ENCODE results near the gene TMEM18.

Gene TMEM18

DNA sequence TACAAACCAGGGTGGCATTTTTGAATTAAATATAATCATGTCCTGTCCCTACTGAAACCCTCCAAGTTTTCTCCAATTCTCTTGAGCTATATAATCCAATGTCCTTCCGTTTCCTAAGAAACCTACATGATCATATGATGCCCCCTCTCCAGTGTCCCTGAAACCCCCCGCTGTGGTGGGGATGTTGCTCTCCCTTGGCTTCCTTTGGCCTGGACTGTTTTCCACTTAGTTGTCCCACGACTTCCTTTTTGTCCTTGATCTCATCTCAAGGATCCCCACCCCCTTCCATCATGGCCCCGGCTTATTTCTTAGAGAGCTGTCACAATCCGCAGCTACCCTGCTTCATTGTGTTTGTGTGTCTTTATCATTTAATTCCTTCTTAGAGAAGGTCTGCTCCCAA is 43.8 kb downstream of the TMEM18 start:
- no peak for DNase-seq

- DNase-seq = no peak
These were observed 44.7 kb downstream of the TMEM18 start for GRCh38 chr2:632471-632870.

DNA sequence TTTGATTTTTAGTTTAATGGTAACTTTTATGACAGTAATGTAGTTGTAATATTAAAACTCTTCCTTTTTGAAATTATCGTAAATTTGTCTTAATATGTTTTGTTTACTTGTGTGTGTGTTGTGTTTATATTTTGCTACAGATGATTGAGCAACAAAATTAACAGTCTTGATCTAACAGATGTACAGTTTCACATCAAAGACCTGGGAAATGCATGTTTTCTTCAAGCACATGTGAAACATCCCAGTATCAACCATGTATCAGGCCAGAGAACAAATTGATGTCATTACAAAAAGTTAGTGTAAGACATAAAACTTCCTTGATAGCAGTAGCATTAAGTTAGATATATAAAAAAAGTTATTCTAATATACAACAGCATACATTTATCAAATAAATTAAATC is 45.5 kb downstream of the TMEM18 start:
- no peak for DNase-seq

- DNase-seq = no peak
These were observed 46.5 kb downstream of the TMEM18 start for GRCh38 chr2:630451-631320.

- no peak for DNase-seq
These were observed 47.2 kb downstream of the TMEM18 start for GRCh38 chr2:629961-630360.

- no peak for DNase-seq
These were observed 48.6 kb downstream of the TMEM18 start for GRCh38 chr2:628651-629050.

DNA sequence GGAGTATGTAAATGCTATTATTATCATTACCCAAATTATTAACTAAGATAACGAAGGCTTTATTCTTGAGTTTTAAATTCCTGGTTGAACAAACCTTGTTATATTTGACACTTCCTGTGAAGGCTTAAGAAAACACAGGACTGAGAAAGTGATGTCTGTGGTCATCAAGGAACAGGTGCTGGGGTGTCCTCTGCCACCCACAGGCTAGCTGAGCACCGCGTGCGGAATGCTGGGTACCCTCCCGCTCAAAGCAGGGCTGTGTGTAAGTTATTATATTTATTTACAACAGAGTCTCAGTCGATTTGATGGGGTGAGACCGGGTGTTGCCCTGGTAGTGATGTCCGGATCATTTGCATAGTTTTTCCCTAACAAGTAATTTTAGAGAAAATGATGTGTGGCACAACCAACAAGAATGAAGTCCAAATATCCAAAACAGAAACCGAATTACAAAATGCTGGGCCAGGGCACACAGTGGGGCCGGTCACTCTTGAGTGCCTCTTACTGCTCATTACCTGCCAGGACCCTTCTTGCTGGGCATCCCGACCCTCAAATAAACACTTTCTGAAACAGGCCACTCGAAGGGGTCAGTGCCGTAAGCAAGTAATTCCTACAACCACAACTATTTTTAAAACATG is 49.2 kb downstream of the TMEM18 start:
- no peak for DNase-seq

DNA sequence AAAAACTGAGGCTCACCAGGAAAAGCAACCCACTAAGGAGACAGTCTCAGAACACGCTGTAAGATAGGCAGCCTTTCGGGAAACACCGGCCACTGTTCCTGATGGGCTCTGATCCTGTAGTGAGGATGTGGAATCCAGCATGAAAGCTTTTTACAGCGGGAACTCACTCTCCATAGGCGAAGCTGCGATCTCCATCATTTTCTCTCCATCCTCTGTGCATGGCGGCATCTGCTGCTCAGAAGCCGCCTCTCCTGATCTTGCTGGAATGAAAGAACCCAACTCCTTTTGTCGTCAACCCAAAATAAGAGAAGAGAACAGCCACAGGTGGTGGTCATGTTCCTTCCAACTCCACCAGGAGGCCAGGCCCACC is 49.9 kb downstream of the TMEM18 start:
- DNase-seq = no peak

- no peak for DNase-seq
These were observed 50.5 kb downstream of the TMEM18 start for GRCh38 chr2:626491-627339.

DNA sequence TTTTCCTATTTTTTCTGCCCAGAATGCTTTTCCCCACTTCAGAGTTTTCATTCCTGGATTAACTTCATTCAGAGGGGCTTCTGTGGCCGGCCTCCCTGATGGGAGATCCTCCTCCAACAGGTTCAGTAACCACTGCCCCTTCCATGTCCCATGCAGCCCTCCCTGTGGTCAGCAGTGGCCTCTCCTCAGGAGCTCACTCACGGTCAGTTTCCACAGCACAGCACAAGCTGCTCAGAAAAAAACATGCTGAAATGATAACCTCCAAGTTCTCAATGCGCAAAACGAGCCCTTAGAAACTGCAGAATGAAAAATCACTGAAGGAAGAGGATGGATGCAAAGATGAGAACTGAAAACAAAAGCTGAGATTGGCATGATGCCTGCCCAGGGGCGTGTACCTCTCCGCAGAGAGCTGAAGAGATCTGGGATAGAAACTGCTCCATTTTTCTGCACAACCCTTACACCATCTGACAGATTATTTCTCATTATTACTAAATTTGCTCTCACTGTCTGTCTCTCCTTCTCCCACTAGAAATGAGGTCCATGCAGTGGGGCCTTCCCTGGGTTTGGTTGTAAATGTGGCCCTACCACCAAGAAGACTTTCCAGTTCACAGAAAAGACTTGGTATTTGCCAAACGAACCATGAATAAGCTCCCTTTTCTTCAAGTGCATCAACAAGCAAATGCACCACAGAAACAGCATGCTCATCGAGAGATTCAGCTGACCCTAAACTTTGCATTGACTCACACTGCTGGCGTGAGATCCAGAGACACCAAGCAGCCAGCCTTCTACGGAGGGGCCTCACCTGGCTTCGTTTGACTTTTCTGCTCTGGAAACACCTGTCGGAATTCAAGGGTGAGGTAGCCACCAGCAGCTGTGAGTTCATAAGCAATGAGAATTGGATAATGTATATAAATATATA is 51.5 kb downstream of the TMEM18 start:
- no peak for DNase-seq

DNA sequence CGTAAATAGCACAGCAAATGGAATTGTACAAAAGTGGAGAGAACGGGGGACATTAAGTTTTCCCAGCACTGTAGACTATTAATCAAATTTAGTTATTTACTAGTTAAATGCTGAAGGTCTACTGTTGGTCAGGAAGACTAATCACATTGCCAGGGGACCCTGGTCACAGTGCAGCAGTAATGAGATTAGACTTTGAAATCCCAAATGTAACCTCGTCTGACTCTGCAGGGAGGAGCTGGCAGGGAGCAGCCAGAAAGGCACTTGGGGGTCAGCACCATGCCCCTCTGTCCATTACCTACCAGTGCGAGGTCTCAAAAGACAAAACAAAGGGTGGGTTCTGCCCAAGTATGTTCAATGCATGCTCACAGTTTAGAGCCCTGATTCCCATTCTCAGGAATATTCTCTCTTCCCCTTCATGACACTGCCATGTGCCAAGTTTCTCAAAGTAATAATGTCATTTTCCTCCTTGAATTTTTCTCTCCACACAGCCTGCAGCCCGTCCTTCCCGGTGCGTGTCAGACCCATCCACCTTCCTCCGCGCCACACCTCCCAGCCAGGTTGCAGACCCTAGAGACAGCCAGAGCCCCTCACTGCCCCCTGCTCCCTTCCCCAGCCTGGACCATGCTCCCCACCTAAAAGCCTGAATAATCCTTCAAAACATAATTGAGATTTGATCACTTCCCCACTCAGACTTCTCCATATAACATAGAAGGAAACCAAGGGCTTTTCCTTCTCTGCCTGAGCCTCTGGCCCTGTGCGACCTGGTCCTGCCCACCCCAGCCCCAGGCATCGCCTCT is 52.5 kb downstream of the TMEM18 start:
- DNase-seq = no peak

DNA sequence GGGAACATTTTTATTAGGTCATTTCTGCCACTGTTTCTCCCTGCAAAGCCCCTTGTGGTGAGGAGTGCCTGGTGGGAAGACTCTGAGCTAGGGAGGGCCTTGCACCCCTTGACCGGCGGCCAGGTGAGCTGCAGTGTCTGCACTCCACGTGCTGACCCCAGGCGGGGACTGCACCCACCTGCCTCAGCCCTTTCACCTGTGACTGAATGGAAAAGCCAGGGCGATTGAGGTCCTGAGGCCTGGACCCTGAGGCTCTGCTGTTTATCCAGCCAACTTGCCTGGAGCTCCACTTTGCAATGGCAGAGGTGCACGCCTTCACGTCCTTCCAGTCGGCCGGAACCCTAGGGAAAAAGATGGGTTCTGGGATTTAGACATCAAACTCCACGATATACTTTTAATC is 53.1 kb downstream of the TMEM18 start:
- DNase-seq = no peak

- DNase-seq = no peak
These were observed 53.9 kb downstream of the TMEM18 start for GRCh38 chr2:623130-623922.

DNA sequence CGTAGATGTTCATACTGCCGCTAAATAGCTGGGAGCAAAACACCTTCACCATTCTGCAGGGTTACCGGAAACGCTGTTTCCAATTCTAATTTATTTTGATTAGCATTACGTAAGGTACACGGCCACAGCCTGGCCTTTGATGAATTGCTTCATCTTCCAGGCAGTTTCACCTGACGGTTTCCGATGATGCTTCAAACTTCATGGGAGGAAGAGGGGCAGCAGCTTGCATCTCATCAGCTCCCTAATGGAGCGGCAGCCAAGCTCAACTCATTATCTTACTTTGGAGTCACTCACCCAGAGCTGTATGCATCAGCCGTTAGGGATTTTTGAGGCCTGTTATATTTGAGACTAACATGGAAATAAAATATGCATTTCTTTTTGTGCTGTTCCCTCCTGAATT is 54.8 kb downstream of the TMEM18 start:
- DNase-seq = no peak

GRCh38 chr2:621303-622099 is 55.7 kb downstream of the TMEM18 start:
- DNase-seq = no peak

DNA sequence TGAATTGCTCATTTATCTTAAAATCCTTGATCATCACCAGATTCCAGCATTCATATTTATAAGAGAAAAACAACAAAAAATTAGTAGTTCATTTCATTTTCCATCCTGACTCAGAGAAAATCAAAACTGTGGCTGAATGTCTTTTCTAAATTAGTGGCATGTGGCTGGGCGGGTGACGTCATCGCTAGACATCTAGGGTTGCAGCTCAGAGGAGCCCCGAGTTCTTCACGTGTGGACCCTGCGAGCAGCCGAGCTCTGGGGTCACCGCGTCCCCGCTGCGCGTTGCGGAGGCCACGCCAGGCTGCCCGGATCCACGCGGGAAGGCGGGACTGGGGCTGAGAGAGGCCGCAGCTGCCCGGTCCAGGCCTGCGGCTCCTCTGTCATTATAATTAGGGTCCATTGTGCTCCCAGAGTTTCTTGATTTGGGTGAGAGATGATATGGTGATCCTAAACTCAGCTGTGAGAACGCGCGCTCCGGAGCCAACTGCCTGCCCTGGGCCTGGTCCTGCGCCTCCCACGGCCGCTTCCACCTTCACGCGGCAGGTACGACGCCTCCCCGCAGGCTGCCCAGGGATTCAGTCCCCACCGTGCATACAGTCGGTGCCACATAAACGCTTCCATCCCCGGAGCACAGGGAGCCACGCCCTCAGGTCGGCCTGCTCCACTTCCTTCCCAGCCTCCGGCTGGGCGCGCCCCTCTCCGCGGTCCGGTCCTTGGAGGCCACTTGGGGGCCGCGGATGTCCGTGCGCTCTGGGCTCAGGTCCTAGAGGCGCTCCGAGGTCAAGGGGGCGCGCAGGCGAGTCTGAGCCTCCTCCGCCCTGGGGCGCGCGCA is 56.5 kb downstream of the TMEM18 start:
- no peak for DNase-seq

DNA sequence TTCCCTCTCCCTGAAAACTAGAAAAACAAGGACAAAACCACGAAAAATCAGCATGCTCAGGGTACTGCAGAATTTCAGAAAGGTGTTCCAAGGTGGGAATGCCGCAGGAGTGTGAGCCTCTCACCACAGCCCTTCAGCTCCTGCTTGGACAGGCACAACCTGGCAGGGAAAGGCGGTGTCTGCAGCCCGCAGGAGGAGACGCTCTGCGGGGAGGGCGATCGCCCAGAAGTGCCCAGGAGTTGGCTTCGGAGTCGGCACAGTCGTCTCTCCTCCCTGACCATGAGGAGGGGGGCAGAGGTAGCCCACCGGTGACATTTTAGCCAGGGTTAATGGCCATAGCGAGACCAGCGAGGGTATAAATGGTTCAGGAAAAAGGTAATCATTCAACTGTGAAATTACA is 57.2 kb downstream of the TMEM18 start:
- no peak for DNase-seq

DNA sequence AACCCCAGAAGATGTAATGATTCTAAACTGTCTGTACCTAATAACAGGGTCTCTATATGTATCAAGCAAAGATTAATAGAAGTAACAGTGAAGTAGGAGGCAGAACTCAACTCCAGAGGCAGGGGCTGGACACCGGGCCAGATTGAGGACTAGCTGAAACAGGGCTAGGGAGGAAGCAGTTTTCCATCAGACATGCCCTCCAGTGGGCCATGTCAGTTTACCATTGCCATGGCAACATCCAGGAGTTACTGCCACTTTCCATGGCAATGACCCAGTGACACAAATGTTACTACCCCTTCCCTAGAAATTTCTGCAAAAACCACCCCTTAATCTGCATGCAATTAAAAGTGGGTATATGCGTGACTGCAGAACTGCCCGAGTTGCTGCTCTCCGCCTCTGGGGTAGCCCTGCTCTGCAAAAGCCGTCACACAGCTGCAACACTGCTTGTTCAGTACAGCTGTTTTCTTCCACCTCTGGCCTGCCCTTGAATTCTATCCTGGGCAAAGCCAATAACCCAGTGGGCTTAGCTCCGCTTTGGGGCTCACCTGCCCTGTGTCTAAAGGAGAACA is 58.7 kb downstream of the TMEM18 start:
- DNase-seq = no peak

- no peak for DNase-seq
These were observed 59.2 kb downstream of the TMEM18 start for GRCh38 chr2:618005-618404.

Measured in activated effector memory CD4-positive, alpha-beta T cell treated with Interleukin-2 at 50 U/mL for 16 hours (primary cell).